GM18505 (cell line): Measurements from ENCODE around the gene MT2A.

Experiments
- ATAC-seq: cut with Tn5 transposase; IDR thresholded peaks from one replicate; pipeline ENCODE4 v1.9.1; 2021; ENCODE audit not compliant: unreplicated experiment
- POLR2A ChIP-seq: IDR thresholded peaks from 4 replicates; pipeline ENCODE4 v1.6.1; 2011; ENCODE audit warnings: borderline replicate concordance; ENCODE audit not compliant: insufficient read depth, insufficient read length; ENCODE audit errors: extremely low read depth

MT2A gene

DNA sequence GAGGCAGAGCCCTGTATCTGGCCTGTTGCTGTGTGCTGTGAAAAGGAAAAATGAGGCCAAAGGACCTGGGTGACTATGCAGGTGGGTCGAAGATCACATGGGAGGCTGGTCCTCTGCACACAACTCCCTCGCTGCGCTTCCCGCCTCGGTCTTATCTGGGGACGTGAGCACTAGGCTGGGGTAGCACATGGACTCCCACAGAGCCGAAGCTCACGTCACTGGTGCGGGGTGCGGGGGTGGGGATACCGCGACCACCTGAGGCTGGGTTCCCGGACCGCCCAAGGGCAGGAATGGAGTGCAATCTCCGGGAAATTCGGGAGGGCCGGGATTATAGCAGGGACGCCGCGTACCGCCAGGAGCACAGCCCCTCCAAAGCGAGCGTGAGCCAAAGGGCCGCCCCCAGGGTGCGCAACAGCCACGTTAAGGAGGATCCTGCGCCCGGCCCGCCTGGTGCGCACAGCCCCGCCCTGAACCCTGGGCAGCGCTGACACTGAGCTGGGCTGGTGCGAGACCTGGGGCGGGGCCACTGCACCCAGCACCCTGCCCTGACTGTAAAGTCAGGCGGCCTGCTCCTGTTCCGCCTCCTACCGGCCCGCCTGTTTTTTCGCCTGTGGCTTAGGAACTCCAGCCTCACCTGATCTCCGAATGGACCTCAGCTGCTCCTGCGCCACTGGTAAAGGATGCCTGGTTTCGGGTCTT lies 34.8 kb downstream of the MT2A start:
- TF ChIP-seq POLR2A = no peak
- no peak for ATAC-seq

DNA sequence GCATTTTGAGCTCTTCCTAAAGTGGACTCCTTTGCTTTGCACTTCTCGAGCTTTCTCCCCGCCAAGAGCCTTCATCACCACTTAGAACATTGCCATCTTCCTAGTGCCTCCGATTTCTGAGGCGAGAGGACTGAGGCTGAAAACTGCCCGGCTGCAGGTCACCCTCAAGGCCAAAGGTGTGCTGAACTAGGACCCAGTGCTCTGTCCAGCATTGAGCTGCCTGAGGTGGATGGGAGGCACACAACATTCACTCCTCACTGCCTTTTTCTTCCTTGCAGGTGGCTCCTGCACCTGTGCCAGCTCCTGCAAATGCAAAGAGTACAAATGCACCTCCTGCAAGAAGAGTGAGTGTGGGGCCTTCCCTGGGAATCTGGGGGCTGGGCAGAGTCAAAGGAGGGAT lies 35.4 kb downstream of the MT2A start:
- no peak for TF ChIP-seq POLR2A
- ATAC-seq = no peak

DNA sequence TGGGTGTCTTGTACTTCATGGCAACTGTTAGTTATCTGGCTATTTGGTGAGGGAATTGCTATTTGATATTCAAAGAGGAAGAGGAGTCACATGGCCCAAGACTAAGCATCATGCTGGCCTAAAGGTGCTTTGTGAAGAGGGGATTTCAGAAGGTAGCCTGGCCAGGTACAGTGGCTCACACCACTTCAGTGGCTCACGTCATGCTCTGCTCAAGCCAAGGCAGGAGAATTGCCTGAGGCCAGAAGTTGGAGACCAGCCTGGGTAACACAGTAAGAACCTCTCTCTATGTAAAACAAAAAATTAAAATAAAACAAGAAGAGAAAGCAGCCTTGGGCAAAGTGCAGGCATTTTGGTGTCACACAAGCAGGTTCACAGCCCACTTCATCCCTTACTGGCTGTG lies 36.9 kb downstream of the MT2A start:
- TF ChIP-seq POLR2A = no peak
- ATAC-seq = no peak

DNA sequence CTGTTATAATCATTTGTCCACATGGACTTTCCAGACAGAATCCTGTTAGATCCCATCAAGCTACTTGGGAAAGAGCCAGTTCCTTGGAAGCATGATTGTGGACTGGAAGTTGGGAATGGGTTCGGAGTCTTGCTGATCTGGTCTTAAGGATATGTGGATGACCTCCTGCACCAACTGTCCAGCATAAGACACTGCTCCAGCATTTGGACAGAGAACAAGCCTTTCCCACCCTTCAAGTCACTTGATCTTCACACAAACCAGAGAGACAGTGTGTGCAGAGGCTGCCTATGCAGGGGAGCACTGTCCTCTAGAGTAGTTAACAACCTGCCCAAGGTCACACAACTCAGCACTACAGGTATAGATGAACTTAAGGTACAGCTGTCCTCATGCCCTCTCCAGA lies 37.5 kb downstream of the MT2A start:
- TF ChIP-seq POLR2A = no peak
- no peak for ATAC-seq

DNA sequence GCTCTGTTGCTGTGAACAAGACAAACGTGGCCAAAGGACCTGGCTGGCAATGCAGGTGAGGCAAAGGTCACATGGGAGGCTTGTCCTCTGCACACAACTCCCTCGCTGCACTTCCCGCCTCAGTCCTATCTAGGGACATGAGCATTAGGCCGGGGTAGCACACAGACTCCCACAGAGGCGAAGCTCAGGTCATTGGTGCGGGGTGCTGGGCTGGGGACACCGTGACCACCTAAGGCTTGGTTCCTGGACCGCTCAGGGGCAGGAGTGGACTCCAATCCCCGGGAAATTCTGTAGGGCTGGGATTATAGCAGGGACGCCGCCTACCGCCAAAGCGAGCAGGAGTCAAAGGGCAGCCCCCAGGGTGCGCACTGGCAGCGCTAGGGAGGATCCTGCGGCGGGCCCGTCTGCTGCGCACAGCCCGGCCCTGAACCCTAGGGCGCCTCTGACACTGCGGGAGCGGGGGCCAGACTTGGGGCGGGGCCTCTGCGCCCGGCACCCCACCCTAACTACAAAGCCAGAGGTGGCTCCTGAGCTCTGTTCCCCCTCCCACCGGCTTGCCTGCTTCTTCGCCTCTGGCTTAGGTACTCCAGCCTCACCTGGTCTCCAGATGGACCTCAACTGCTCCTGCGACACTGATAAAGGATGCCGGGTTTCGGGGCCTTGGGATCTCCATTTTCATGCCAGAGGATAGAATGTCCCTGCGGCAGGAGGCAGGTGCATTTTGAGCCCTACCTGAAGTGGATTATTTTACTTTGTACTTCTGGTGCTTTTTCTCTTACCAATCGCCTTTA lies 39.5 kb downstream of the MT2A start:
- TF ChIP-seq POLR2A = no peak
- no peak for ATAC-seq

DNA sequence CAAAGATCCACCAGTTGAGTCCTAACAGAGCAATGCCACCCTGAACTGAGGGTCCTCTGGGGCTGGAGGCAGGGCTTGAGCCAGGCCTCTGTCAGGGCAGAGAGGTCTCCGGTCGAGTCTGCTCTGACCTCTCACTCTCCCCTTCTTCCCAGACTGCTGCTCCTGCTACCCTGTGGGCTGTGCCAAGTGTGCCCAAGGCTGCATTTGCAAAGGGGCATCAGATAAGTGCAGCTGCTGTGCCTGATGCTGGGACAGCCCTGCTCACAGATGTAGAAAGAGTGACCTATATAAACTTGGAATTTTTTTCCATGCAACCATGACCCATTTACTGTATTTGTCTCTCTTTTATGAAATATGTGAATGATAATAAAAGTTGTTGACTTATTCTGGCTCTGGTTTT lies 40.9 kb downstream of the MT2A start:
- no peak for TF ChIP-seq POLR2A
- no peak for ATAC-seq

DNA sequence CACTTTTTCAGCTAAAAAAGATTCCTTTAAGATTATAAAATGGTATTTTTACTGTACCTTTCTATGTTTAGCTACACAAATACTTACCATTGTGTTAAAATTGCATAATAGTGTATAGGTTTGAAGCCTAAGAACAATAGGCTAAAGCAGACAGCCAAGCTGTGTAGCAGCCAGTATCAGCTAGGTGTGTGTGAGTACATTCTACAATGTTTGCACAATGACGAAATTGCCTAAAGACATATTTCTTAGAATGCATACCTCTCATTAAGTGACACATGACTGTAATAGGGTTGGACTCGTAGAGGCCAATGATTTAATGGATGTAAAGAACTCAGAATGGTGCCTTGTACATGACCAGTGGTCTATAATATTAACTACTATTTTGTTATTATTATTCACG lies 41.4 kb downstream of the MT2A start:
- no peak for ATAC-seq
- no peak for TF ChIP-seq POLR2A

DNA sequence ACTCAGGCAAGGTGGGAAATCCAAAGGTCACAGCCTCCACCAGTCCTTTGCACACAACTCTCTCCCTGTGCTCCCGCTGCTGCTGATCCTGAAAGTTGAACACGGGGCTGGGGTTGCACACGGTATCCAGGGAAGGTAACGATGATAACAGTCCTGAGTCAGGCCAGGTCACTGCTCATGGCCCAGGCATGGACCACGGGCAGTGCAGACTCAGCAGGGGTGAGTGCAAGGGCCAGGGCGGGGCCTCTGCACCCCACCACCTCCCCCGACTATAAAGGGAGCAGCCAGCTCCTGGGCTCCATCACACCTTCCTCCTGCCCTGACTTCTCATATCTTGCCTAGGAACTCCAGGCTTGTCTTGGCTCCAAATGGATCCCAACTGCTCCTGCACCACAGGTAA lies 43.2 kb downstream of the MT2A start, which contains the start of gene MT1B:
Gene MT1B, plus strand, starts transcription at position 301 of the 400 bp plus-strand sequence. Its CDS starts 68 bp downstream, at position 369.
- no peak for TF ChIP-seq POLR2A
- ATAC-seq = no peak

DNA sequence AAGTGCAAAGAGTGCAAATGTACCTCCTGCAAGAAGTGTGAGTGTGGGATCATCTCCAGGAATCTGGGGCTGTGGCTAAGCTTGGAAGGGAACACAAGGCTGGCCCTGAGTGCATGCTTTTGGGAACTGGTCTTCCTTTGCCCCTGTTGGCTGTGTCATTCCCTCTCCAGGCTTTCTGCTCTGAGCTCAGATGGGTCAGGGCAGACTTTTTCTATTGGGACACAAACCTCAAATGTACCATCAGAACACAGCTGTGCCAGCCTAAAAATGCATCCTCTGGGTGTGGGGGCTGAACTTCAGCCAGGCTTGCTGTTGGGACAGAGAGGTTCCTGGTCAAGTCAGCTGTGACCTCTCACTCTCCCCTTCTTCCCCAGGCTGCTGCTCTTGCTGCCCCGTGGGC lies 44.2 kb downstream of the MT2A start:
- ATAC-seq = no peak
- TF ChIP-seq POLR2A = no peak

DNA sequence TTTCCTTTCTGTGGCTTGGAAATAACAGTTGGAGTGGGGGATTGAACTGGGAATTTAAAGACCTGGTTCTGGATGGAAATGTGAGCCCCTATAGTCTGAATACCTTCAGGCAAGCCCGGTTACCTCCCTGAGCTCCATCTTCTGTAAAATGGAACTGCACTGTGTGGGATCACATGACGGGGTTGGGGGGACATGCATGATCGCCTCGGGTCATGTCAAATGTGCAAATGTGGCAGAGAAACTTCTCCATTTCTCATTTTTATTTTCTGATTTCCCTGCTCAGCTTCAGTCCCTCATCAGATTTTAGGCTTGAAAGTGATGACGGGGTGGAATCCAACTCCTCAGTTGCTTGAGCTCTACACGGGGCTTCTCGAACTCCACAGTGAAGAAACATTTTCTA lies 44.8 kb downstream of the MT2A start:
- ATAC-seq = no peak
- no peak for TF ChIP-seq POLR2A

DNA sequence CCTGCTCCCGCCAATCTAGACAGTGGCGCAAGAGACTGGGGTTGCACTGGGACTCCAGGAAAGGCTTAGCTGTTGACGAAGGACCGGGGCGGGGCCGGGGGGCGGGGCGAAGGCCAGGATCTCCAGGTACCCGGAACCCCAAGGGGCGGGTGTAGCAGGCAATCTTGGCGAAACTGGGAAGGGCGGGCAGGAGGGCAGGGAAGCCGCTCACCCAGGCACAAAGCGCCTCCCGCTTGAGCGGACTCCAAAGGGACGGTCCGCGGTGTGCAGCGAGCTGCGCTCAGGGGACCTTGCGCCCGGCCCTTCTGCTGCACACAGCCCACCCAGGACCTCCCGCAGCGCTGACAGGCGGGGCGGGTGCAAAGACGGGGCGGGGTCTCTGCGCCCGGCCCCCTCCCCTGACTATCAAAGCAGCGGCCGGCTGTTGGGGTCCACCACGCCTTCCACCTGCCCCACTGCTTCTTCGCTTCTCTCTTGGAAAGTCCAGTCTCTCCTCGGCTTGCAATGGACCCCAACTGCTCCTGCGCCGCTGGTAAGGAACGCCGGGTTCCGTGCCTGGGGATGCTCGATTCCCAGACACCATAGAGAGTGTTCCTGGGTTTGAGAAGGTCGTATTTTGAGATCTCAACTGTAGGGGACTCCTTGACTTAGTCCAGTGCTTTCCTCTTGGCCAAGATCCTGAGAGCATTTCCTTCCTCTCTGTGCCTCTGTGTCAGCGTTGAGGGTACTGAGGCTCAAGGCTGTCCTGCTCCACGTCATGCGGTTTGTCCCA lies 49.4 kb downstream of the MT2A start, which contains the start of gene MT1F:
Gene MT1F, plus strand, starts transcription at position 405 of the 772 bp plus-strand sequence. Its CDS starts 100 bp downstream, at position 505.
- ATAC-seq = no peak
- no peak for TF ChIP-seq POLR2A

DNA sequence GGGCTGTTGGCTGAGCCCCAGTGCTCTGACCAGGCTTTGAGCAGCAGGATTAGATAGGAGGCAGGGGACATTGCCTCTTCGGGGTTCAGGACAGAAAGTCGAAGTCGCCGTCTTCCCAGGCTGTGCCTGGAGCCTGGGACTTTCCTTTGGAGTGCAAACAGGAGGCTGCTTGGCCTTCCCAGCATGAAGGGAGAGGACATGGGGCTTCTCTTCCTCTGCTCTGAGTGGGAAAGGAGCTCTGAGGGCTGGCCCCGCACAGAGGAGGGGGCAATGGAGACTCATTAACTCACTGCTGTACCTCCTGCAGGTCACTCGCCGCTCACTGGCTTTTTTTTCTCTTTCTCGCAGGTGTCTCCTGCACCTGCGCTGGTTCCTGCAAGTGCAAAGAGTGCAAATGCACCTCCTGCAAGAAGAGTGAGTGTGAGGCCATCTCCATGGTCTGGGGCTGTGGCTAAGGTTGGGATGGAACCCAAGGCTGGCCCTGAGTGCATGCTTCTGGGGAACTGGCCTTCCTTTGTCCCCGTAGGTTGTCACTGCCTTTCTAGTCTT lies 50.0 kb downstream of the MT2A start:
- no peak for ATAC-seq
- TF ChIP-seq POLR2A = no peak
